Measurements from ENCODE around the gene FARP1. TPM values are rescaled to one million over a fixed set of nuclear protein-coding genes. Genes with fewer than 3 reads are reported as not detected.

Gene FARP1
- total and polyA plus RNA-seq, 2 of the 13 experiments (the other 11 are each of a cell fraction or from before 2014, with no cell fraction given) = 70.6 to 126 TPM

DNA sequence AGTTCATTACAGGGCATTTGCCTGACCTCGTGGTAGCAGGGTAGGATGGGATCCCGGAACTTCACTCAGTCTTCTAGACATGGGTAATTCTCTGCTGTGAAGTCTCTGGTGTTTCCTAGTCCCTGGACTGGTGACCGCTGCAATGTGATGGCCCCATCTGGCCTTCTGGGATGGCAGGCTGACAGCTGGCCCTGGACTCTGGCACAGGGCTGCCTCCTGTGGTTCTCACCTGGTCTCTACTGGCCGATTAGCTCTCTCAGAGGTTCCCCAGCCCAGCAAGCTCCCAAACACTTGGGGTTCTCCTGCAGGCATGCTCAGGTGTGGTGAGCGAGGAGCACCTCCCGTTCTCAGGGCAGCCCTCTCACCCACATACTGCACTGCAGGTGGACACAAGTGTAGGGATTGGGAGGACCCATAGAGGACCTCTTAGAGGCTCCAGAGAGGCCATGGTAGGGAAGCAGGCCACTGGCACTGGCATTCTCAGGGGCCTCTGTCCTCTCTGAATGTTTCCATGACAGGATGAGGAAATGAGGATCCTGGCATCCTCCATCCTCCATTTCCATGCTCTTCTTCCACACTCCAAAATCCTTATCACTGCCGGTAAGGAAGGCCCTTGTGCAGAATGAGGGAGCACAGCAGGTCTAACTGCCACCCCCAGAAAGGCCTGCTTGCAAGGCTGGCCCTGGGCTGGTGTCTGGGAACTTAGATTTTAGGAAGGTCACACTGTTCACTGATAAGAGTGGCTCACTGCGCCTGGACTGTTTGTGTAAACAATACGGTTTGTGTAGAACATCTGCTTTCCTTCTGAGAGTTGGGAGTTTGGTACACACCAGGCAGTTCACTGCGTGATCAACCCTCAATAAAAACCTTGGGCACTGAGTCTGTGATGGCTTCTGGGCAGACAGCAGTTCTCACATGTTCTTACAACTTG is 31.5 kb upstream of the FARP1 start (continued):
- no peak; the same call in 1 of the 2 replicates for TF ChIP-seq ZNF691 (CRISPR knock-in tag; IDR thresholded peaks at IDR 0.05; ENCODE audit: borderline replicate concordance, low read depth)
- TF ChIP-seq, protein P1, sequence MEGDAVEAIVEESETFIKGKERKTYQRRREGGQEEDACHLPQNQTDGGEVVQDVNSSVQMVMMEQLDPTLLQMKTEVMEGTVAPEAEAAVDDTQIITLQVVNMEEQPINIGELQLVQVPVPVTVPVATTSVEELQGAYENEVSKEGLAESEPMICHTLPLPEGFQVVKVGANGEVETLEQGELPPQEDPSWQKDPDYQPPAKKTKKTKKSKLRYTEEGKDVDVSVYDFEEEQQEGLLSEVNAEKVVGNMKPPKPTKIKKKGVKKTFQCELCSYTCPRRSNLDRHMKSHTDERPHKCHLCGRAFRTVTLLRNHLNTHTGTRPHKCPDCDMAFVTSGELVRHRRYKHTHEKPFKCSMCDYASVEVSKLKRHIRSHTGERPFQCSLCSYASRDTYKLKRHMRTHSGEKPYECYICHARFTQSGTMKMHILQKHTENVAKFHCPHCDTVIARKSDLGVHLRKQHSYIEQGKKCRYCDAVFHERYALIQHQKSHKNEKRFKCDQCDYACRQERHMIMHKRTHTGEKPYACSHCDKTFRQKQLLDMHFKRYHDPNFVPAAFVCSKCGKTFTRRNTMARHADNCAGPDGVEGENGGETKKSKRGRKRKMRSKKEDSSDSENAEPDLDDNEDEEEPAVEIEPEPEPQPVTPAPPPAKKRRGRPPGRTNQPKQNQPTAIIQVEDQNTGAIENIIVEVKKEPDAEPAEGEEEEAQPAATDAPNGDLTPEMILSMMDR (CRISPR knock-in tag; IDR thresholded peaks at IDR 0.05) = peak; percentile 39

DNA sequence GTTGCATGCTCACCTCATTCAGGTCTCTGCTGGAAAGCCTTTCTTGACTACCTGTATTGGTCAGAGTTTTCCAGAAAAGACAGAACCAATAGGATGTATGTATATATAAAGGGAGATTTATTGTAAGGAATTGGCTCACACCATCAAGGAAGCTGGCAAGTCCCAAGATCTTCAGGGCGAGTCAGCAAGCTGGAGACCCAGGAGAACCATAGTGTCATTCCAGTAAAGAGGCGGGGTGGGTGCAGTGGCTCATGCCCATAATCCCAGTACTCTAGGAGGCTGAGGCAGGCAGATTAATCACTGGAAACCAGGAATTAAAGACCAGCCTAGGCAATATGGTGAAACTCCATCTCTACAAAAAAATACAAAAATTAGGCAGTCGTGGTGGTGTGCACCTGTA is 30.4 kb upstream of the FARP1 start:
- ChIA-PET CTCF (ENCODE audit: low intra/inter-chr PET ratio, low total read pairs) (no interaction called here), POLR2A (no interaction called here)
- BruUV-seq (replicated peaks) = no TSS peak
- no peak overlapping the region for H3K9ac ChIP-seq (ENCODE audit: insufficient read depth, low read depth, low read length)
- TF ChIP-seq ZNF570 (CRISPR knock-in tag; IDR thresholded peaks at IDR 0.05; ENCODE audit: borderline replicate concordance) = no peak
- TF ChIP-seq, protein P2, sequence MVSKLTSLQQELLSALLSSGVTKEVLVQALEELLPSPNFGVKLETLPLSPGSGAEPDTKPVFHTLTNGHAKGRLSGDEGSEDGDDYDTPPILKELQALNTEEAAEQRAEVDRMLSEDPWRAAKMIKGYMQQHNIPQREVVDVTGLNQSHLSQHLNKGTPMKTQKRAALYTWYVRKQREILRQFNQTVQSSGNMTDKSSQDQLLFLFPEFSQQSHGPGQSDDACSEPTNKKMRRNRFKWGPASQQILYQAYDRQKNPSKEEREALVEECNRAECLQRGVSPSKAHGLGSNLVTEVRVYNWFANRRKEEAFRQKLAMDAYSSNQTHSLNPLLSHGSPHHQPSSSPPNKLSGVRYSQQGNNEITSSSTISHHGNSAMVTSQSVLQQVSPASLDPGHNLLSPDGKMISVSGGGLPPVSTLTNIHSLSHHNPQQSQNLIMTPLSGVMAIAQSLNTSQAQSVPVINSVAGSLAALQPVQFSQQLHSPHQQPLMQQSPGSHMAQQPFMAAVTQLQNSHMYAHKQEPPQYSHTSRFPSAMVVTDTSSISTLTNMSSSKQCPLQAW (CRISPR knock-in tag; IDR thresholded peaks at IDR 0.05) = 0 out of 2 replicates have a peak, but pooled peaks have one; percentile 6
- H3K4me3 ChIP-seq (replicated peaks in 1 of 3; ENCODE audit: insufficient read depth in 1 of 3, low read depth in 2 of 3, low read length in 3 of 3) = no peak overlapping the region
- no peaks in the 10 kb centered on the region for H3K9me3 ChIP-seq (ENCODE audit: low read length)
- no peak overlapping the region for H3K4me2 ChIP-seq (ENCODE audit: low read depth, low read length)
- H3K4me1 ChIP-seq (ENCODE audit: insufficient read depth, low read length) = peaks cover 74% of the 10 kb centered on the region
- no peaks in the 10 kb centered on the region for H3K79me2 ChIP-seq (ENCODE audit: insufficient read depth, low read length)
- H3K27ac ChIP-seq (ENCODE audit: extremely low read length, insufficient read depth, low read length) = no peak overlapping the region
- in situ Hi-C loops (cut with HindIII; ENCODE audit: extremely low pct_ligation_motif_present, low pct_unique_long_range_greater_than_20kb) = no loop called here
- no peak overlapping the region for H2AFZ ChIP-seq (ENCODE audit: low read length)
- no peaks in the 10 kb centered on the region for H3K27me3 ChIP-seq (ENCODE audit: control insufficient read depth in 1 of 2, insufficient read depth in 2 of 2, low read length in 2 of 2)
- DNase-seq (ENCODE audit: low spot score) (no peak), ATAC-seq (no peak), FAIRE-seq (no peak)
- intact Hi-C loops (cut with micrococcal nuclease; ENCODE audit: unreplicated experiment) = no loop called here
- 93% methylated on average over 3 of the region's 3 CpGs for WGBS (ENCODE audit: low lambda C conversion rate)
- no peaks in the 10 kb centered on the region for H3K36me3 ChIP-seq (replicated peaks in 1 of 2; ENCODE audit: control insufficient read depth in 1 of 2, insufficient read depth in 2 of 2, low read length in 2 of 2)
- no peaks in the 10 kb centered on the region for H4K20me1 ChIP-seq (ENCODE audit: insufficient read depth, low read length)

All from HepG2 (cell line).